Measurements from ENCODE around the gene PRUNE2. TPM values are rescaled to one million over a fixed set of nuclear protein-coding genes. Genes with fewer than 3 reads are reported as not detected.
"Not testable (repeated sequence)": the region's sequence is repeated elsewhere in the genome, so short reads cannot be mapped to it uniquely, and the experiment has no call there.

The PRUNE2 gene
- total RNA-seq, 4 donors from 2014 or later, result 15.6 to 37.8 (median 26.1) TPM

DNA sequence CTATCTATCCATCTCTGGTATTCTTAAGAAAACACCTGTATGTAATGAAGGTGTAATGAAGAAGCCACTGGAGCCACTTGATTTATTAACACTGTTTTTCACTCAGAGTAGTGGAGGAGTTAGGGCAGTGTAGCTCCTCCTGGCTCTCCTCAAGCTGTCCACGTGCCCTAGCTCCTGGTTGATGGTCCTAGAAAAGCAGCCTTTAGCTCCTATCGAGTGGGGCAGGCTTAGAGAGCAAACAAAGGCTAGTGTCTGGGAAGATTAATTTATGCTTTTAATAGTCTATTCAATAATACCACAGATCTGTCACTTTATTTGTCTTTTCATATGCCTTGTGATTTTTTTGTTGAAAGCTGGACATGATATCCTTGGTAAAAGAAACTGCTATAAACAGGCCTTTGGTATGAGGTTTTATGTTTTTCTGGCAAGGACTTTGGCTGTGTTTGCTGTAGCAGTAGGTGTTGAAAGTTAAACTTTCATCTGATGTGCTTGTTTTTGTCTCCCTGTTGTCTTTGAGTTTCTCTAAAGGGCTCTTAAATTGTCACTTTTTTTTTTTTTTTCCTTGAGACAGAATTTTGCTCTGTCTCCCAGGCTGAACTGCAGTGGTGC, 305.8 kb downstream of the PRUNE2 start:
- no peak overlapping the region for H3K4me3 ChIP-seq
- TF ChIP-seq POLR2A (IDR thresholded peaks at IDR 0.05), result no peak
- TF ChIP-seq, protein P1, sequence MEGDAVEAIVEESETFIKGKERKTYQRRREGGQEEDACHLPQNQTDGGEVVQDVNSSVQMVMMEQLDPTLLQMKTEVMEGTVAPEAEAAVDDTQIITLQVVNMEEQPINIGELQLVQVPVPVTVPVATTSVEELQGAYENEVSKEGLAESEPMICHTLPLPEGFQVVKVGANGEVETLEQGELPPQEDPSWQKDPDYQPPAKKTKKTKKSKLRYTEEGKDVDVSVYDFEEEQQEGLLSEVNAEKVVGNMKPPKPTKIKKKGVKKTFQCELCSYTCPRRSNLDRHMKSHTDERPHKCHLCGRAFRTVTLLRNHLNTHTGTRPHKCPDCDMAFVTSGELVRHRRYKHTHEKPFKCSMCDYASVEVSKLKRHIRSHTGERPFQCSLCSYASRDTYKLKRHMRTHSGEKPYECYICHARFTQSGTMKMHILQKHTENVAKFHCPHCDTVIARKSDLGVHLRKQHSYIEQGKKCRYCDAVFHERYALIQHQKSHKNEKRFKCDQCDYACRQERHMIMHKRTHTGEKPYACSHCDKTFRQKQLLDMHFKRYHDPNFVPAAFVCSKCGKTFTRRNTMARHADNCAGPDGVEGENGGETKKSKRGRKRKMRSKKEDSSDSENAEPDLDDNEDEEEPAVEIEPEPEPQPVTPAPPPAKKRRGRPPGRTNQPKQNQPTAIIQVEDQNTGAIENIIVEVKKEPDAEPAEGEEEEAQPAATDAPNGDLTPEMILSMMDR (IDR thresholded peaks at IDR 0.05), result no peak
- H3K27me3 ChIP-seq, result no peaks in the 10 kb centered on the region
- DNase-seq, result no peak
- H3K27ac ChIP-seq, result no peak overlapping the region
- no peaks in the 10 kb centered on the region for H3K4me1 ChIP-seq
- no peaks in the 10 kb centered on the region for H3K36me3 ChIP-seq
- no peaks in the 10 kb centered on the region for H3K9me3 ChIP-seq

DNA sequence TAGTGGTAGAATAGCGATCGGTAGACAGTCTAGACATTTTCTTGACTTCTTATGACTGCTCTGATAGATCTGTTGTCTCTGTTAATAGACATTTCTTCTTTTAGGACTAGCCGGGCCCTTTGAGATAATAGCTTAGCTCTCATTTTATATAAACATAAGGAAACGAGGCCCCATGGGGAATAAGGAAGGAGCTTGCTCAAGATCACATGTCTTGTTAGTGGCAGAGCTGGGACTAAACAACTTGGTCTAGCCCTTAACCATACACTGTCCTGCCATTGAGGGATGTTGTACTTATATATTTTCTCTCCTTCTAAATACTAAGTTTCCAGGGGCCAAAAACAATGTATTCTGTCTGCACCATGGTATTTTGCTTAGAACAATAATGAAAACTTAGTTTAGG, 306.9 kb downstream of the PRUNE2 start:
- Histone ChIP-seq H3K36me3 (no peaks in the 10 kb centered on the region), H3K27me3 (no peaks in the 10 kb centered on the region), H3K4me1 (no peaks in the 10 kb centered on the region), H3K4me3 (no peak overlapping the region), H3K9me3 (no peaks in the 10 kb centered on the region), H3K27ac (no peak overlapping the region)
- DNase-seq, result no peak
- TF ChIP-seq, protein P1 (IDR thresholded peaks at IDR 0.05), result no peak
- TF ChIP-seq POLR2A (IDR thresholded peaks at IDR 0.05), result no peak

DNA sequence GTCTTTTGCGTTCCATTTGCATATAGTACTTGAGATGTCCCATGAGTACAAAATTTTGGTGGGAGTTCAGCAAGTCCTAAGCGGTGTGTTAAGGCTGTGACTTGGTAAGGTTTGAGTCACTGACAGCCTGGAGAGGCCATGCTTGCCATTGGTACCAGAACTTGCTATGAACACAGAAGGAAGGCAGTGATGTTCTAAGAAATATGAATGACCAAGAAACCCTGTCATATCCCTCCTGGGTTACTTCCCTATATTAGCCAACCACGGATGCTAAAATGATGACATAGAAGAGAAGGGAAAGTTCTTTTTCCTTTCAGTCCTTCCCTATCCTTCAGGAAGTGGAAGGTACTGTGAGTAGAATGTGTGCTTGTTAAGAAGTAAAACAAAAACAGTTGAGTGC, 310.3 kb downstream of the PRUNE2 start:
- no peak for DNase-seq
- H3K27ac ChIP-seq, result no peak overlapping the region
- H3K27me3 ChIP-seq, result no peaks in the 10 kb centered on the region
- TF ChIP-seq, protein P1 (IDR thresholded peaks at IDR 0.05), result no peak
- no peak for TF ChIP-seq POLR2A (IDR thresholded peaks at IDR 0.05)
- no peaks in the 10 kb centered on the region for H3K36me3 ChIP-seq
- H3K4me1 ChIP-seq, result no peaks in the 10 kb centered on the region
- H3K4me3 ChIP-seq, result no peak overlapping the region
- H3K9me3 ChIP-seq, result no peaks in the 10 kb centered on the region

DNA sequence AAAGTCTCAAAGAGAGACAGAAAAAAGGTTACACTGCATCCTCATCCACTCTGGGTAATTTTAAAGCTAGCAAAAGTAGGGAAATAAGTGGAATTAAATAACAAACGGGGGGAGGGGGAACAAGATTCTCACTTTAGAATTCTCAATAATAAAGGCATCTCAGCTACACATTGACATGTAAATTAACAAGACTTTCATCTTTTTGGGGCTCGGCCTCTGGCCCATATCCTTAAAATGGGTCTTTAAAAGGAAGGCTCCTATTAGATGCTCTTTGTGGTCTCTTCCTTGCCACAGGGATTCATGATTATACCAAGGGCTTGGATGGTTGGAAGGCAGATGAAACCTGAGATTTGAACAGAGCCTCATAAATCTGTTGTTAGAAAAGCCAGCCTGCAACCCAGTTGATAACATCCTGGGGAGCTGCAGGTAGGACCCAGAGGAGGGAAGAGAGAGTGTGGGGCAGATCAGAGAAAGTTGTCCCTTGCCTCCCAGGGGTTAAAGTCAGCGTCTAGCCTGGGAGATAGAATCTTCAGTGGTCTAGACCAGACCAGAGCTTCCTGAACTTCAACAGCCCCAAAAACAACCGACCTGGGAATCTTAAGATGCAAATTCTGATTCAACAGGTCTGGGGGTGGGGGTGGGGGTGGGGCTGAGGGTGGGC, 311.0 kb downstream of the PRUNE2 start:
- Histone ChIP-seq H3K27me3 (no peaks in the 10 kb centered on the region), H3K4me3 (no peak overlapping the region), H3K36me3 (no peaks in the 10 kb centered on the region), H3K27ac (no peak overlapping the region), H3K9me3 (no peaks in the 10 kb centered on the region), H3K4me1 (no peaks in the 10 kb centered on the region)
- no peak for DNase-seq
- no peak for TF ChIP-seq POLR2A (IDR thresholded peaks at IDR 0.05)
- TF ChIP-seq, protein P1 (IDR thresholded peaks at IDR 0.05), result no peak

DNA sequence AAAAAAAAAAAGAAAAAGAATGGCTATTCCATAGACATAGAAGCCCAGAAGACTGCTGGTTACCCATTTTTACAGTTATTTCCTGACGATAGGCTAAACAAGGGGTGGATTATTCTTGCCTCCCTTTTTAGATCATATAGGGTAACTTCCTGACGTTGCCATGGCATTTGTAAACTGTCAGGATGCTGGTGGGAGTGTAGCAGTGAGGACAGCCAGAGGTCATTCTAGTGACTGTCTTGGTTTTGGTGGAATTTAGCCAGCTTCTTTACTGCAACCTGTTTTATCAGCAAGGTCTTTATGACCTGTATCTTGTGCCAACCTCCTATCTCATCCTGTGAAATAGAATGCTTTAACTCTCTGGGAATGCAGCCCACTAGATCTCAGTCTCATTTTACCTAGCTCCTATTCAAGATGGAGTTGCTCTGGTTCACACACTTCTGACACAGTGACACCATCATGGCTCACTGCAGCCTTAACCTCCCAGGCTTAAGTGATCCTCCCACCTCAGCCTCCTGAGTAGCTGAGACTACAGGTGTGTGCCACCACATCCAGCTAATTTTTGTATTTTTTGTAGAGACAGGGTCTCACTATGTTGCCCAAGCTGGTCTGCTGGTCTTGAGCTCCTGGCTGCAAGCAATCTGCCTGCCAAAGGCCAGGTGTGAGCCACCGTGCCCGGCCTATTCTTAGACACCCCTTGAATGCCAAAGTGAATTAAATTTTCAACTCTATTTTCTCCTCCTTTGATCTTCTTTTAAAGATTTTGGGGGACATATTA, 311.8 kb downstream of the PRUNE2 start:
- not testable (repeated sequence) for H3K27me3 ChIP-seq, H3K36me3 ChIP-seq, H3K9me3 ChIP-seq, H3K4me1 ChIP-seq, H3K4me3 ChIP-seq, H3K27ac ChIP-seq, DNase-seq

DNA sequence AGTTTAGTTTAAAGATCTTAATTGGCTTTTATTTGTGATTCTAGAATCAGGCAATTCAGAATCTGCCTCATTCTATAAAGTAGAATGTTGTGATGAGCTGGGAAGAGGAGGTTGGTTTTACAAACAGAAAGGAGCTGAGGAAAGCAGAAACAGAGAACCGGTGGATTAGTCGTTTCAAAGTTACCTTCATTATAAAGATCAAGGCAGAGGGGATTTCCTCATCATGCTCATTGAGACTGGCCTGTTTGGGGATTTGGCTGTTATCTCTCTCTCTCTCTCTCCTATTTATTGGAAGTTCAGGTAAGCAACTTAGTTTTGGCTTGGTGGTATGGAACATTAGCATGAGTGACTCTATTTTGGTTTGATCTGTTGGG, 313.0 kb downstream of the PRUNE2 start:
- DNase-seq, result no peak
- H3K27ac ChIP-seq, result no peak overlapping the region
- H3K36me3 ChIP-seq, result no peaks in the 10 kb centered on the region
- no peaks in the 10 kb centered on the region for H3K4me1 ChIP-seq
- no peaks in the 10 kb centered on the region for H3K9me3 ChIP-seq
- no peak overlapping the region for H3K4me3 ChIP-seq
- no peaks in the 10 kb centered on the region for H3K27me3 ChIP-seq
- TF ChIP-seq, protein P1 (IDR thresholded peaks at IDR 0.05), result no peak
- TF ChIP-seq POLR2A (IDR thresholded peaks at IDR 0.05), result no peak

Data from Peyer's patch (tissue), 4 donors.